Measurements from ENCODE around the gene ZC3H12D.

GRCh38 chr6:149467265-149467664 is 17.5 kb downstream of the ZC3H12D start:
- TF ChIP-seq, protein P1, sequence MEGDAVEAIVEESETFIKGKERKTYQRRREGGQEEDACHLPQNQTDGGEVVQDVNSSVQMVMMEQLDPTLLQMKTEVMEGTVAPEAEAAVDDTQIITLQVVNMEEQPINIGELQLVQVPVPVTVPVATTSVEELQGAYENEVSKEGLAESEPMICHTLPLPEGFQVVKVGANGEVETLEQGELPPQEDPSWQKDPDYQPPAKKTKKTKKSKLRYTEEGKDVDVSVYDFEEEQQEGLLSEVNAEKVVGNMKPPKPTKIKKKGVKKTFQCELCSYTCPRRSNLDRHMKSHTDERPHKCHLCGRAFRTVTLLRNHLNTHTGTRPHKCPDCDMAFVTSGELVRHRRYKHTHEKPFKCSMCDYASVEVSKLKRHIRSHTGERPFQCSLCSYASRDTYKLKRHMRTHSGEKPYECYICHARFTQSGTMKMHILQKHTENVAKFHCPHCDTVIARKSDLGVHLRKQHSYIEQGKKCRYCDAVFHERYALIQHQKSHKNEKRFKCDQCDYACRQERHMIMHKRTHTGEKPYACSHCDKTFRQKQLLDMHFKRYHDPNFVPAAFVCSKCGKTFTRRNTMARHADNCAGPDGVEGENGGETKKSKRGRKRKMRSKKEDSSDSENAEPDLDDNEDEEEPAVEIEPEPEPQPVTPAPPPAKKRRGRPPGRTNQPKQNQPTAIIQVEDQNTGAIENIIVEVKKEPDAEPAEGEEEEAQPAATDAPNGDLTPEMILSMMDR (IDR thresholded peaks at IDR 0.05), result no peak
- no peak for TF ChIP-seq POLR2A (IDR thresholded peaks at IDR 0.05)

Data from heart left ventricle (tissue), 13 donors.